Esophagus squamous epithelium (tissue), 4 donors: ENCODE results near the gene CARMIL1.

Experiments used
- CTCF ChIP-seq, 6 experiments: fragments of 450-650 bp in 4 of 6; fragments of 200-600 bp in 2 of 6; sonication (generic) in 2 of 6; IDR thresholded peaks; one replicate each; pipeline ENCODE4 v1.5.1; 2016 to 2019; ENCODE audit warnings: antibody characterized with exemption in 6 of 6, mild to moderate bottlenecking in 4 of 6, moderate library complexity in 4 of 6
- POLR2A ChIP-seq, 4 donors: fragments of 450-650 bp; IDR thresholded peaks; one replicate each; pipeline ENCODE4 v1.6.1; 2017; ENCODE audit warnings: antibody characterized with exemption in 4 of 4, mild to moderate bottlenecking in 4 of 4, moderate library complexity in 3 of 4

DNA sequence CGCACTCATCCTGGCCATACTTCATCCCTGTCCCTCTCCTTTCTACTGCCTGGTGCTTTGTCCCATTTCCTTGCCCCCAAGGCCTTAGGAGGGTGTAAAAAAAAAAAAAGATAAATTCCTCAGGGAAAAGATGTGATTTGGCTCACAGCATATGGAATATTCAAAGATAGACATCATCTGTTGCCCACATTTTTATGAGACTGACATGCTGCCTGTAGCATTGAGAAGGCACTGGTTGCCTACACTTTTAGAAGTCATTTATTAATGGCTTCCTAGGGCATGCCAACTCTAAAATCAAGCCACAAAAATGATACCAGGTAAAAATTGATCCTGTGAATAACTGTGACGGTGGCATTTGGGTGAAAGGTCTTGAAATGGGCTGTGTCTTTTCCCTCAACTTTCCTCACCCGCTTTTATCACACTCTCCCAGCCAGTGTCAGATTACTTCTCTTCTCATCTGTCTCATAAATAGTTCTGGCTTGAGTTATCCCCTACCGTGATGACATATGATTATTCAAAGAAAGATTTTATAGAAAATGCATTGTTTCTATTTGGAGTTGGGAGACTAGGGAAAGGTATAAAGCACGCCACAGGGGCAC is 139.4 kb downstream of the CARMIL1 start:
- TF ChIP-seq CTCF (IDR thresholded peaks at IDR 0.05), result no peak
- no peak for TF ChIP-seq POLR2A (IDR thresholded peaks at IDR 0.05)
